ENCODE measurements around the gene ATP7A. TPM values are rescaled to one million over a fixed set of nuclear protein-coding genes. Genes with fewer than 3 reads are reported as not detected.

The ATP7A gene
- total and polyA plus RNA-seq, 2 experiments from 2014 or later, result 3.7 to 13.0 TPM

DNA sequence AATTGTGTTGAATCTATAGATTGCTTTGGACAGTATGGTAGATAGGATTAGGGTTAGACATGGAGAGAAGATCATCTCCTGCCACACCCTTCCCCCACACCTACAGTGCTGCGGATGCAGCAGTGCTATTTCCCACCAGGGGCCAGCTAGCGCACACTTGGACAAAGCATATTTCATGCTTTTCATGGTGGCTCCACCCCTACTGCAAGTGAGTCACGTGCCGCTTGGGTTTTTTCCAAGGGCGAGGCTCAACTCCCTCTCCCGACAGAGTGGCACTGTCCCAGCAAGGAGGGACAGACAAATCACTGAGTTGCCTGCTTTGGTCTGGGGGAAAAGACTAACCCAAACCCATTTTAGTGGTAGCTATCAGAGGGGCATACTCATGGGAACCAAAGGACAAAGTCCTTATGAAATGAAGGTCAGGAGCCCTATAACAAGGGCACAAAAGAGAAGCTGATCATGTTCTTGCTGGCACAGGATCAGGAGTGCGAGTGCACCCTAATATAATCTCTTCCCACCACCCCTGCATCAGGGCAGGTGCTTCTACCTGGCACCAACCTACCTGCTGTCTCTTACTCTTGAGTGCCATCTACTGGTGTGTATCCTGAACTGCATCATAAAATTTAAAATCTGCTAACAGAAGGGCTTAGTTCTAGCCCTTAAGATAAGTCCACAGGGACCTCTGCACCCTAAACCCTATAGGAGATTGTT is 114.0 kb downstream of the ATP7A start:
- no peak overlapping the region for H3K4me2 ChIP-seq
- no peaks in the 10 kb centered on the region for H3K27me3 ChIP-seq
- H3K36me3 ChIP-seq (replicated peaks; ENCODE audit: insufficient read depth, low read depth), result no peaks in the 10 kb centered on the region
- DNase-seq (ENCODE audit: low spot score), result peak; percentile 10
- TF ChIP-seq EZH2 (IDR thresholded peaks at IDR 0.05; ENCODE audit: borderline replicate concordance) (no peak), CTCF (IDR thresholded peaks at IDR 0.05; ENCODE audit: poor library complexity) (peak; percentile 39)
- H3K27ac ChIP-seq, result no peak overlapping the region
- H3K9me2 ChIP-seq (replicated peaks; ENCODE audit: insufficient read depth), result no peaks in the 10 kb centered on the region
- no peaks in the 10 kb centered on the region for H4K20me1 ChIP-seq (ENCODE audit: insufficient read depth, poor library complexity, severe bottlenecking)
- no peaks in the 10 kb centered on the region for H3K79me2 ChIP-seq
- no peak overlapping the region for H2AFZ ChIP-seq
- WGBS (ENCODE audit: low lambda C conversion rate, missing lambda C conversion rate), result 77% methylated on average over 7 of the region's 7 CpGs
- H3K4me1 ChIP-seq (ENCODE audit: insufficient read depth), result no peaks in the 10 kb centered on the region
- no peak overlapping the region for H3K4me3 ChIP-seq
- no peaks in the 10 kb centered on the region for H3K9me3 ChIP-seq (ENCODE audit: low read depth)

DNA sequence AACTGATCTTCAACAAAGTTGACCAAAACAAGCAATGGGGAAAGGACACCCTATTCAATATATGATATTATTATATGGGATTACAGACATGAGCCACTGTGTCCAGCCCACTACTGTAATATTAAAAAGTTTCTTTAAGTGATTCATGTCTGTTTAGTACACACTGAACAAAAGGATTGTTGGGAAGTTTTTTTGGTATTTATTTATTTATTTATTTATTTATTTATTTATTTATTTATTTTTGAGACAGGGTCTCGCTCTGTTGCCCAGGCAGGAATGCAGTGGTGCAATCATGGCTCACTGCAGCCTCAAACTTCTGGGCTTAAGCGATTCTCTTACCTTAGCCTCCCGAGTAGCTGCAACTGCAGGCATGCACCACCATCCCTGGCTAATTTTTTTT is 117.3 kb downstream of the ATP7A start:
- no peak for DNase-seq (ENCODE audit: low spot score)
- Histone ChIP-seq H3K4me3 (no peak overlapping the region), H3K9me2 (replicated peaks; ENCODE audit: insufficient read depth) (no peaks in the 10 kb centered on the region), H3K79me2 (no peaks in the 10 kb centered on the region), H3K4me1 (ENCODE audit: insufficient read depth) (no peaks in the 10 kb centered on the region), H2AFZ (no peak overlapping the region), H3K27me3 (no peaks in the 10 kb centered on the region), H4K20me1 (ENCODE audit: insufficient read depth, poor library complexity, severe bottlenecking) (no peaks in the 10 kb centered on the region), H3K36me3 (replicated peaks; ENCODE audit: insufficient read depth, low read depth) (no peaks in the 10 kb centered on the region), H3K4me2 (no peak overlapping the region), H3K27ac (no peak overlapping the region), H3K9me3 (ENCODE audit: low read depth) (no peaks in the 10 kb centered on the region)
- TF ChIP-seq EZH2phosphoT487 (IDR thresholded peaks at IDR 0.05; ENCODE audit: low read depth, severe bottlenecking, unreplicated experiment) (no peak), CTCF (IDR thresholded peaks at IDR 0.05; ENCODE audit: poor library complexity) (no peak), EZH2 (IDR thresholded peaks at IDR 0.05; ENCODE audit: borderline replicate concordance) (no peak)
- 92% methylated on average over 3 of the region's 3 CpGs for WGBS (ENCODE audit: low lambda C conversion rate, missing lambda C conversion rate)

DNA sequence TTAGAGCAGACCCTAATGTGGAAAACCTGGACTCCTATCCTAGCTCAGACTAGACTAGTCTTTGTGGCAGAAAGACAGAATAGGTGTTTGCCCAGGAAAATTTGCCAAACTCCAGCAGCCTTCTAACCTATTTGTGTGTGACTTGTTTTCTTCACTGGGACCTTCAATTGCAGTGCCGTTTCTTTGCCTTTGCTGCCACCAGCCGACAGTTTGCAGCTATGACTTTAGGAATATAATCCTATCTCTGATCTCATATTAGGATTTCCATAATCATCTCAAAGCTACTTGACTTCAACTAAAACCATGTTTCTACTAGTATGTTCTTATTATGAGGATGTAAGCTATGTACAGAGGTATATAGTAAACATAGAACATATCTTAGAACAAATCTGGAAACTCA is 119.2 kb downstream of the ATP7A start:
- peak; percentile 51 for TF ChIP-seq CTCF (IDR thresholded peaks at IDR 0.05; ENCODE audit: poor library complexity)
- TF ChIP-seq EZH2phosphoT487 (IDR thresholded peaks at IDR 0.05; ENCODE audit: low read depth, severe bottlenecking, unreplicated experiment), result no peak
- Histone ChIP-seq H3K4me2 (no peak overlapping the region), H3K79me2 (no peaks in the 10 kb centered on the region), H3K4me1 (ENCODE audit: insufficient read depth) (no peaks in the 10 kb centered on the region), H3K27ac (no peak overlapping the region), H3K4me3 (no peak overlapping the region), H3K36me3 (replicated peaks; ENCODE audit: insufficient read depth, low read depth) (no peaks in the 10 kb centered on the region), H3K9me3 (ENCODE audit: low read depth) (no peaks in the 10 kb centered on the region), H3K27me3 (no peaks in the 10 kb centered on the region), H4K20me1 (ENCODE audit: insufficient read depth, poor library complexity, severe bottlenecking) (no peaks in the 10 kb centered on the region), H3K9me2 (replicated peaks; ENCODE audit: insufficient read depth) (no peaks in the 10 kb centered on the region), H2AFZ (no peak overlapping the region)
- peak; percentile 8 for DNase-seq (ENCODE audit: low spot score)
- 74% methylated on average over 2 of the region's 2 CpGs for WGBS (ENCODE audit: low lambda C conversion rate, missing lambda C conversion rate)

Measured in hepatocyte (in vitro differentiated cells).